Activated CD4-positive, alpha-beta T cell treated with anti-CD3 and anti-CD28 coated beads, Interleukin-2, amount 50 U/mL, for 16 hours (primary cell): Measurements from ENCODE around the gene PGAP2.
"Not testable (repeated sequence)": the region's sequence is repeated elsewhere in the genome, so short reads cannot be mapped to it uniquely, and the experiment has no call there.

ENCODE experiments used
- DNase-seq: peaks from one replicate; pipeline ENCODE4 v3.0.0-alpha.2; 2020

The PGAP2 gene

GRCh38 chr11:3807909-3808860 lies at the start of gene PGAP2:
Gene PGAP2 (plus strand): TSS chr11:3808560. CDS start chr11:3811260, 2,700 bp downstream.
- DNase-seq, result peak; percentile 67

GRCh38 chr11:3764266-3764665 lies 44.1 kb upstream of the PGAP2 start:
- no peak for DNase-seq

DNA sequence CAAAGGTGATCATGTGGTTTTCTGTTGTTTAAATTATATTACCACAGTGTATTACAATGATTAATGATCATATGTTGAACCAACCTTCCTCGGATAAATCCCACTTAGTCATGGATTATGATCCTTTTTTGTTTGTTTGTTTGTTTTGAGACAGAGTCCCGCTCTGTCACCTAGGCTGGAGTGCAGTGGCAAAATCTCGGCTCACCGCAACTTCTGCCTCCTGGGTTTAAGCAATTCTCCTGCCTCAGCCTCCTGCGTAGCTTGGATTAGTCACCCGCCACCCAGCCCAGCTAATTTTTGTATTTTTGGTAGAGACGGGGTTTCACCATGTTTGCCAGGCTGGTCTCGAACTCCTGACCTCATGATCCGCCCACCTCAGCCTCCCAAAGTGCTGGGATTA lies 41.5 kb upstream of the PGAP2 start:
- DNase-seq, result not testable (repeated sequence)

- DNase-seq, result no peak
Observed at GRCh38 chr11:3767536-3767935, 40.8 kb upstream of the PGAP2 start.

DNA sequence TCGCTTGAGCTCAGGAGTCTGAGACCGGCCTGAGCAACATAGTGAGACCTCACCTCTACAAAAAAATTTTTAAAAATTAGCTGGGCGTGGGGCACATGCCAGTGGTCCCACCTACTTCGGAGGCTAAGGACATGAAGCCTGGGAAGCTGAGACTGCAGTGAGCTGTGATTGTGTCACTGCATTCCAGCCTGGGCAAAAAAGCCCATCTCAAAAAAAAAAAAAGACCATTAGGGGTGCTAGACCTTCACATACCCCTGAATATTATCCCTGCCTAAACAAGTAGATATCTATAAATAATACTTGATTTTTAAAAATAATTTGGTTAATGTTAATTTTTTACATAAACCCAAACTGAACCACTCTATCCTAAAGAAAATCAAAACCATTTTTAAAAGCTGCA lies 35.2 kb upstream of the PGAP2 start:
- no peak for DNase-seq

GRCh38 chr11:3775736-3776406 lies 32.5 kb upstream of the PGAP2 start:
- DNase-seq, result no peak

DNA sequence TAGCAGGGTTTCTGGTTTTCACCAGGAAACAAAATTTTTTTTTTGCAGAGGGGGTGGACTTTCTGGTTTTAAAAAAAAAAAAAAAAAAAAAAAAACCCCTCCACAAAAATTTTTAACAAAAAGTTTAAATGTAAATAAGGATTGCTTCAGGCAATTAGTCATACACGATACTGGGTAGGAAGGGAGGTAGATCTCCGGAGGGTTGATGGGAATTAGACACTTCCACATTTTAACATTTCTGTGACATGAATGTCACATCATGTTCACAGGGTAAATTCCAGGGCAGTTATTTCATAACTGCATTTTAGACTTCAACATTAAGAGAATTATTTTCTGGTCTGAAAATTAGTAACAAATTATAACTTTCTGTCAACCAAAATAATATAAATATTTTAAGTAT lies 26.9 kb upstream of the PGAP2 start:
- DNase-seq, result no peak

DNA sequence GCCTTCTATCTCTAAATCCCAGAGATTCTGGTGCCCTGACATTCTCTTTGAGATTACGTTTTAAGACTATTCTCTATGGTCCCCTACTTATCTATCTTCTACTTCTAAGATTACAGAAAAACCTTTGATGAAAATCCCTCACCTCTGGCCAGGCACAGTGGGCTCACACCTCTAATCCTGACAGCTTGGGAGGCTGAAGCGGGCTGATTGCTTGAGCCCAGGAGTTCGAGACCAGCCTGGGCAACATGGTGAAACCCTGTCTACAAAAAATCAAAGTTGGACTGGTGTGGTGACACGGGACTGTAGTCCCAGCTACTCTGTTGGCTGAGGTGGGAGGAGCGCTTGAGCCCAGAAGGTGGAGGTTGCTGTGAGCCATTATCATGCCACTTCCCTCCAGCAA lies 25.4 kb upstream of the PGAP2 start:
- no peak for DNase-seq

DNA sequence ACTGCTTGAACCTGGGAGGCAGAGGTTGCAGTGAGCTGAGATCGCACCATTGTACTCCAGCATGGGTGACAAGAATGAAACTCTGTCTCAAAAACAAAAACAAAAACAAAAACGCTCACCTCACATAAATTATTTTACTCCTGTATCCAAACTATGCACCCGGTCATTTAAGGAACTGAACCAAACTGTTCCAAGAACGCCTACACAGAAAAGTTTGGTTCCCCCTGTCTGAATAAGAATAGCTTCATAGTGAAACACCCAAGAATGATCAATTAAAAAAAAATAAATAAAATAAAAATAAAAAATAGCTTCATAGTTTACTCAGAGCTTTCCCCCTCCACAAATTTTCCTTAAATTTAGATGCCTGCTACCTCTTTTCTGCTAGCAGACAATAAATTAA lies 24.7 kb upstream of the PGAP2 start:
- DNase-seq, result no peak

DNA sequence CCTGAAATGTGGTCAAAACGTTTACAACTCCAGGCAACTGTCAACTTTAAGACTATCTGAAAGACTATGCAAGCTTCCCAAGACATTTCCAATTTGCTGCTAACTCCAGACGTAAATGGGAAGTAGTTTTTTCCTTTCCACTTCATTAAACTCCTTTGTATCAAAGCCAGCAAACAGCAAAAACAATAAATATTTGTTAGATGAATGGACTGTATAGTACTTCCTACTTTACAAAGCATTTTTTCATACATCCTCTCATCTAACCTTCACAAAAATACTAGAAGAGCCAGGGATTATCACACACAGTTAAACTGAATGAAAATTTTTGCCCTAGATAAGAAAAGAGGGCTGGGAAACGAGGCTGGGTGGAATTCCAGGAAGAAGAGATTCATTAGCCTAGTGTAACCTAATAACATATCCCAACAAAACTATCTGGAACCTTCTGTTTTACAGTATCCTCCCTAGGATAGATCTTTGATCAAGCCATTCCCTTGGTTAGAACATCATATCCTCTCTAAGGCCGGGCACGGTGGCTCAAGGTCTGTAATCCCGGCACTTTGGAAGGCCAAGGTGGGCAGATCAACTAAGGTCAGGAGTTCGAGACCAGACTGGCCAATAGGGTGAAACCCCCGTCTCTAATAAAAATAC lies 21.5 kb upstream of the PGAP2 start:
- DNase-seq, result no peak

DNA sequence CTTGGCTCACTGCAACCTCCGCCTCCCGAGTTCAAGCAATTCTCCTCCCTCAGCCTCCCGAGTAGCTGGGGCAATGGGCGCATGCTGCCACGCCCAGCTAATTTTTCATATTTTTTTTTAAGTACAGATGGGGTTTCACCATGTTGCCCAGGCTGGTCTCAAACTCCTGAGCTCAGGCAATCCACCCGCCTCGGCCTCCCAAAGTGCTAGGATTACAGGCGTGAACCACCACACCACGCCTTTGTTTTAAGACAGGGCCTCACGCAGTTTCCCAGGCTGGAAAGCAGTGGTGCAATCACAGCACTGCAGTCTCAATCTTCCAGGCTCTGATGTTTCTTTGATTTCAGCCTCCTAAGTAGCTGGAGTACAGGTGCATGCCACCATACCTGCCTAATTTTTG lies 14.0 kb upstream of the PGAP2 start:
- DNase-seq, result not testable (repeated sequence)

- no peak for DNase-seq
Observed at GRCh38 chr11:3795131-3796001, 13.0 kb upstream of the PGAP2 start.

- DNase-seq, result no peak
Observed at GRCh38 chr11:3796002-3796311, 12.4 kb upstream of the PGAP2 start.

DNA sequence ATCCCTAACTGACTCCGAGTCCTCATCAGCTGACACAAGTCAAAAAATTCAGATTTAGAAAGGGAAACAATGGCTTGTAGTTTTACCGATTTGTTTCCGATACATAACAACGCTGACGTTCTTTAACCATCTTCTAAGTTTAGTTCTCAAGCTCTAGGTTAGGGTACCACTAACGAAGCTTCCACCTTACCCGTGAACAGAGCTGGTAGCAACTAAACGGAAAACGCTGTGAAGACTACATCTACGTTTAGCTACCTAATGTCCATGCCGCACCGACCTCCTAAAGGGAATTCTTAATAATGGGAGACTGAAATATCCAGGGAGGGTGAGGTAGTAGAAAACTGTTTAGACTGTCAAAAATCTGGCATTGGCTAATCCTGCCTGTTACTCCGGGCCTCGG lies 12.0 kb upstream of the PGAP2 start:
- DNase-seq, result no peak

DNA sequence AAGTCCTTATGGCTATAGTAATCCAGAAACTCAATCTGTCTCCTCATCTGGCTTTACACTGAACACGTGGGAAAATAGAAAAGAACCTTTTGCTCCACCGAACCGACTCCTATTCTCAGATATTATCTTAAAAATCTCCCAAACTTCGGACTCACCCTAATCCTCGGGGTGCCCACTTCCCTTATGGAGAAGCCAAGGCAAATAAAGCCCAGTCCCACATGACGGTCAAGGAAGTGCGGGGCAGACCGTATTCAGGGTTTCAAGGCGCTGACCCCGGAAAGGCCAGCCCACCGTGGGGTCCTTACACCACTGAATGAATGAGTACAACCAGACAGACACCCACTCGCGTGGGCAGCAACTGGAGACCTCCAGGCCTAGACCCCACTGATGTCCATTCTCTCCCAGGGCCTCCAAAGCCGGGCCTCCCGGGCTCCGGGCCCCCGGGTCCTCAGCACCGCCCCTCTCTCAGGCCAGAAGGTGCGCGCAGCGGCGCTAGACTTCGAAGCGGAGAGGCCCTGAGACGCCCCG lies 11.5 kb upstream of the PGAP2 start:
- no peak for DNase-seq

DNA sequence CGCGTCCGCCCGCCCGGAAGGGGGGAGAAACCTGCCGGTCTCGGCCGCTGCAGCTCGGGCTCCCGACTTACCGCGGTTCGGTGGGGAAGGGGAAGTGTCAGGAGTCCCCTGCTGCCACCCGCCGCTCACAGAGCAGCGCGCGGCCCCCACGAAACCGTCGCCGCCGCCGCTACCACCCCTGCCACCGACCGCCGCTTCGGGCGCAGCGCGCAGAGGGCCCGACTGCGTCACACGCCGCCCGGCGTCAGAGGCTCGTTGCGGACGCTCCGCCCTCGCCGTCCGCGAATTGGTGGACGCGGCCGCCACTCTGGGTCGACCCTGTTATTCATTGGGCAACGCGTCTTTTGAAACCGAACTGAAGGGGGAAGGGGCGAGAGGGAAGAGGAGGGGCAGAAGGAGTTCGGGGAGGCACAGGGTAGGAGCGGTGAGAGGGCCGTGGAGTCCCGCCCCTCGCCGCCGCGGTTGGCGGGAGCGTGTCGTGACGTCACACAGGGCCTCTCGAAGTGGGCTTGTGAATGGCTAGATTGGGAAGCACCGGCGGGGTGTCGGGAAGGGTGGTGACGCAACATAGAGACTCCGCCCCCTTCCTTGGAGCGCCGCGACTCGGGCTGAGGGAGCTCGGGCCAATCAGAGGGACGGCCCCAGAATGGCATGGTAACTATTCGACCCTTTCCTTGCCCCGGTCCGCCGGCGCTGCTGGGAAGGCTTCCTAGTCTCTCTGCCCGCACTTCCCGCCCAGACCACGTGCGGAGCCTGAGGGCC lies 10.8 kb upstream of the PGAP2 start, which contains the start of gene NUP98:
TSS of gene NUP98 (minus strand) at position 226 of the 762 bp plus-strand sequence. CDS start 15,437 bp downstream, outside the sequence.
- peak; percentile 100 for DNase-seq

- DNase-seq, result no peak
Observed at GRCh38 chr11:3799143-3799542, 9.2 kb upstream of the PGAP2 start.

- DNase-seq, result no peak
Observed at GRCh38 chr11:3799873-3800272, 8.5 kb upstream of the PGAP2 start.

GRCh38 chr11:3802011-3802790 lies 6.2 kb upstream of the PGAP2 start:
- no peak for DNase-seq

- DNase-seq, result no peak
Observed at GRCh38 chr11:3803726-3804495, 4.4 kb upstream of the PGAP2 start.
